Islet of Langerhans (tissue), 1 donor: ENCODE data around the gene LPP.
A peak's percentile ranks its signal among the peaks of the same experiment; 100 is the strongest.
"Not testable (repeated sequence)": the region's sequence is repeated elsewhere in the genome, so short reads cannot be mapped to it uniquely, and the experiment has no call there.

Experiments
- FAIRE-seq: peaks from one replicate; lab custom pipeline; 2011; peaks lifted over from hg19 to GRCh38; lab: Jason Lieb, UNC

Gene LPP

DNA sequence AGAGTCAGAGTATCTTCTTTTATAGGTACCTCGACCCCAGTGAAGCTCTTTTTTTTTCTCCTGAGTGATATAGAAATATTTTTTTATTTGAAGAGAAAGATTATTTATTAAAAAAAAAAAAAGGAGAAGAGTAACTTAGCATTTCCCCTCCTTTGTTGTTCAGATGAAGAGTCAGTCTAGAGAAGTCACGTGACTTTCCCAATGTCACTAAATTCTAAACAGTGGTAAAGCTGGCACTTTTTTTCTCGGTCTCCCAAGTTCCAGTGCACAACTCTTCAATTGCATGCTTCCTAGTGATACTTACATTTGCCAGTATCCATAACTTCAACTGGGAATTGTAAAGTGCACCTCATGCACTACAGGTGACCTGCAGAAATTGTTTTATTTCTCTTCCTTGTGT, 448.7 kb downstream of the LPP start:
- no peak for FAIRE-seq

- no peak for FAIRE-seq
Observed at GRCh38 chr3:188604651-188605050, 450.7 kb downstream of the LPP start.

DNA sequence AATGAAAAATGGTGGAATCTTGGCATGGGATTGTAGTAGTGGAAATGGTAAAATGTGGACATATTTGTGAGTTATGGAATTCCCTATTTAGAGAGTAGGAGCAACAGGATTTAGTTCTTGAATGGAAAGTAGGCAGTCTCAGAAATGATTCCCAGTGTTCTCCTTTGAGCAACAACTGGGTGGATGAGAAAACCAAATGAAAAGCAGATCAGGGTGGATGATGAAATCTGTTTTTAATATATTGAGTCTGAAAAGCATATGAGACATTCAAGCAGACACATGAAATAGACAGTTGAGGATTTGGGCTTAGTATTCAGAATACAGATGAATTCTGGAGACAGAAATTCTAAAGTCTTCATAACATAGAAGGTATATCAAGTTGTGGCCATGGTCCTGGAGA, 451.3 kb downstream of the LPP start:
- FAIRE-seq, result no peak

DNA sequence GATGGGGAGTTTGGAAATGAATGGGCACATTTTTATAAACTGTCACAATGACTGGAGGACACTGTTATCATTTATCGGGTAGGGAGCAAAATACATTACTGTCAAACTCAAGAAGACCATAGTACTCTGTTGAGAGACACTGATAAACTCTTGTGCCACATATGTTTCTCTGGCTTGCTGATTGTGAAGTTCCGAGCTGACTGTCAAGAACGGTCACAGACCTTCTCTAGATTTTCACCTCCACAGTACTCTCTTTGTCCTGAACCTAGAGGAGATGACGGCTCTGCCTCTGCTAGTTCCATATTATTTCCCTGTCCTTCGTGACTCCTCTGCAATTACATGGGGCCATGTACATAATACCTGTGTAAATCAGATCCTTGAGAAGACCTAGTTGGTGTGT, 451.9 kb downstream of the LPP start:
- no peak for FAIRE-seq

GRCh38 chr3:188607805-188608315, 453.9 kb downstream of the LPP start:
- FAIRE-seq, result no peak

DNA sequence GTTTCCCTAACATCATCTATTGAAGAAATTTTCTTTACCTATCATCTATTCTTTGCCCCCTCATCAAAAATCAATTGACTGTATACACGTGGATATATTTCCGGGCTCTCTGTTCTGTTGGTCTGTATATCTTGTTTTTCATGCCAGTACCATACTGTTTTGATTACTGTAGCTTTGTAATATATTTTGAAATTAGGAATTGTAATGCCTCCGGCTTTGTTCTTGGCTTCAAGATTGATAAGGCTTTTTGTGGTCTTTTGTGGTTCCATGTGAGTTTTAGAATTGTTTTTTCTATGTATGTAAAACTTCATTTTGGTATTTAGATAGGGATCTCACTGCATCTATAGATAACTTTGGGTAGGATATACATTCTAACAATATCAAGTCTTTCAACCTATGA, 454.4 kb downstream of the LPP start:
- no peak for FAIRE-seq

DNA sequence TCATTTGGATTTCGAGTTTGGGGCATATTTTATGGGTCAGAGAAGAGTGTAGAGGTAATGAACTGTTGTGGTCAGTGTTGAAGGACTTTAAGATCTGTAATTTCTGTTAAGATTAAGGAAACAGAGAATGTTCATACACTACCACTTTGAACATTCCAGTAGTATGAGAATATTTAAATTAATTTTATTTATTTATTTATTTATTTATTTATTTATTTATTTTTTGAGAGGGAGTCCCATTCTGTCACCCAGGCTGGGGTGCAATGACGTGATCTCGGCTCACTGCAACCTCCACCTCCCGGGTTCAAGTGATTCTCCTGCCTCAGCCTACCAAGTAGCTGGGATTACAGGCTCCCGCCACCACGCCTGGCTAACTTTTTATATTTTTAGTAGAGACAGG, 459.8 kb downstream of the LPP start:
- not testable (repeated sequence) for FAIRE-seq

- FAIRE-seq, result no peak
Observed at GRCh38 chr3:188617270-188617669, 463.3 kb downstream of the LPP start.

DNA sequence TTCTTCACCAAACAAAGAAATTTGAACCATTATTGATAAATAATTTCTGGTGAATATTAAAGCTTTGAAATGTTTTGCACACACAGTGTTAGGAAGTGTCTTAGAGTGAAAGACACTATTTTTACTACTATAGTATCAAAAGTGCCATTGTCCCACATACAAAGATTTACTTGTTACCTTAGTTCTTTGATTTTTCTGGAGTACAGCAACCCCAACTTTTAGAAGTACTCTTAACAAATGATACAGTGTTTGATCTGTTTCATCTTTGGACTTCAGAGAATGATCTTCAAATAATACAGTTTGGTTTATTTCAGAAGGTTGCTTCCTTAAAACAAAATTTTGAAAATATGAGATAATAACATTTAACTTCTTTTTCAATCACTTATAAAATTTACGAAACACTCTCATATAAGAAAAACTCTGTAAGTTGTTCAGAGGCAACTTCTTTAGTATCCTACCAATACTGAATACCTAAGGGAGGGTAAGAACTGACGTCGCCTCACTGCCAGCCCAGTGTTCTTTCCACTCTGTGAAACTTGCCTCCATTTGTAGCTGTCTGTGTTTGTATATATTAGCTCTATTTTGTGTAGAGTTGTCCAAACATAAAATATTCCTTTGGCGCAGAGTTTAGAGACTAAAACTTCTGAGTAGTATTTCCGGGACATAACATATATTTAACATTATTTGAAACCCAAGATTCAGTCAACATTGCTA, 464.2 kb downstream of the LPP start:
- no peak for FAIRE-seq

- no peak for FAIRE-seq
Observed at GRCh38 chr3:188620752-188621151, 466.8 kb downstream of the LPP start.

DNA sequence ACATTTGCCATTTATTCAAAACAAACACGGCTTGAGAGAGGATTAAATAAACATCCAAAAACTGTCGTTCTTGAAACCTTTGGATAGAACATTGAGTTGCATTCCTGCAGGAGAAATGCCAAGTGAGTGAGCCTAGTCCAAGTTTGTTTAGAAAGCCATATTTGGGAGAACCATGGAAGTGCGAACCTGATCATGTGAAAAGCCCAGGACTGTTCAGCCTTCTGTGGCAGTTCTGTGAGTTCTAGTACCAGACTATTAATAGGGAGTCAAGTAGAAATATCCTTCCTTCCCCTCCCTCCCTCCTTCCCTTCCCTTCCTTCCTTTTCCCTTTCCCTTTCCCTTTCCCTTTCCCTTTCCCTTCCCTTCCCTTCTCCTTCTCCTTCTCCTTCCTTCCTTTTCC, 470.4 kb downstream of the LPP start:
- no peak for FAIRE-seq

GRCh38 chr3:188624828-188625227, 470.9 kb downstream of the LPP start:
- FAIRE-seq, result peak; percentile 21

GRCh38 chr3:188627652-188628051, 473.7 kb downstream of the LPP start:
- FAIRE-seq, result peak; percentile 76

DNA sequence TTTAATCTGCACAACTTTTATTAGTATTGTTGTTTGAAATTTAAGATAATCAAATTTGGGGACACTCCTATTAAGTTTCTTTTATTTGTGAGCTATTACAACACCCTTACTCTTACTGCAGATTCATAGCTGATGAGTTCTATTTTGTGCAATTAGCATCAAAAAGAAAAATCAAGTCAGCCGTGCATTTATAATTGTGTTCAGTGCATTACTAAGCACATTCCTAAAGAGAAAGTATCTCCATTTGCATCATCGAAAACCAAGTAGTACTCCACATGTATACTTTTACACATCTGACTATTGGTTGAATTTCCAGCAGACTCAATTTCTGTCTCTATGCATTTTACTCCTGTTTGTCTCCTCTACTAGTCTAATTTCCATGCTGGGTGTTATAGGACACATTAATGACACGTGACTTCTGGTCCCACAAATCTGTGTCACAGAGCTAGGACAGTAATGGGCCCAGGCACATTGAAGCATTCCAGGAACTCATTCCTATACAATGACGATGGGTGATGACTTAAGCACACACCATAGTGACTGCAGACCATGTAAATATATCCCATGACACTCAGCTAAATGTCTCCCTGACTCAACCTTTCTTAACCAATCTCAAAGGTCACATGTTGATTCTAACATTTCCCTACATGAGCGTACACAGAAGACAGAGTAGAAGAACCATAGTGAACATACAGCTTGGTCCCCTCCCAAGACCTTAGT, 477.5 kb downstream of the LPP start:
- no peak for FAIRE-seq

GRCh38 chr3:188633206-188633605, 479.2 kb downstream of the LPP start:
- FAIRE-seq, result no peak

DNA sequence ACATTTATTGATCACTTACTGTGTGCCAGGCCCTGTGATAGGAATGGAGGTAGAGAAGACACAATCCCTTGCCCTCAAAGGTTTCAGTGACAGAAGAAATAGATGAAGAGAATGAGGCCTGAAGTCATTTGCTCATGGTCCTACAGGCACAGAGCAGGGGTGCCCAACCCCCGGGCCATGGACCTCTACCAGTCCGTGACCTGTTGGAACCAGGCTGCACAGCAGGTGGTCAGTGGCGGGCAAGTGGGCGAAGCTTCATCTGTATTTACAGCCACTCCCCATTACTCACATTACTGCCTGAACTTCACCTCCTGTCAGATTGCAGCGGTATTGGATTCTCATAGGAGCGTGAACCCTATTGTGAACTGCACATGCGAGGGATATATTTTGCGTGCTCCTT, 480.3 kb downstream of the LPP start:
- no peak for FAIRE-seq

GRCh38 chr3:188635258-188636042, 481.5 kb downstream of the LPP start:
- FAIRE-seq, result no peak

DNA sequence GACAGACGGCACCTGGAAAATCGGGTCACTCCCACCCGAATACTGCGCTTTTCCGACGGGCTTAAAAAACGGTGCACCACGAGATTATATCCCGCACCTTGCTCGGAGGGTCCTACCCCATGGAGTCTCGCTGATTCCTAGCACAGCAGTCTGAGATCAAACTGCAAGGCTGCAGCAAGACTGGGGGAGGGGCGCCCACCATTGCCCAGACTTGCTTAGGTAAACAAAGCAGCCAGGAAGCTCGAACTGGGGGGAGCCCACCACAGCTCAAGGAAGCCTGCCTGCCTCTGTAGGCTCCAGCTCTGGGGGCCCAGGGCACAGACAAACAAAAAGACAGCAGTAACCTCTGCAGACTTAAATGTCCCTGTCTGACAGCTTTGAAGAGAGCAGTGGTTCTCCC, 482.3 kb downstream of the LPP start:
- FAIRE-seq, result not testable (repeated sequence)

- FAIRE-seq, result no peak
Observed at GRCh38 chr3:188641076-188641475, 487.1 kb downstream of the LPP start.

DNA sequence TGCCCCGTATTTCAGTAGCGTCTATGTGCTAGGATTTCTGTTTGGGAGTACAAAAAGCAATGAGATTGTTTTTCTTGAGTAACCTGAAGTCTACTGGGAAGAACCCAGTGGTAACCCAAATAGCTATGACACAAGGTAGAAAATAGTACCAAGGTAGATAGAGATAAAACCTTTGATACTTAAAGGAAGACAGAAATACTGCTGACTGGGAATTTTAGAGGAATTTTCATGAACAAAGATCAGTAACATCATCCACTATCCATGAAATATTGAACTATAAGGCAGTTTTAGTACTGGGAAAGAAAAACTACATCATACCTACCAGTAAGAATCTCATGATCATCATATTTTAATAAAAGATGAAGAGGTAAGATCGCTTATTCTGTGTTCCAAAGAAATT, 489.8 kb downstream of the LPP start:
- no peak for FAIRE-seq

- FAIRE-seq, result no peak
Observed at GRCh38 chr3:188646592-188646991, 492.6 kb downstream of the LPP start.

DNA sequence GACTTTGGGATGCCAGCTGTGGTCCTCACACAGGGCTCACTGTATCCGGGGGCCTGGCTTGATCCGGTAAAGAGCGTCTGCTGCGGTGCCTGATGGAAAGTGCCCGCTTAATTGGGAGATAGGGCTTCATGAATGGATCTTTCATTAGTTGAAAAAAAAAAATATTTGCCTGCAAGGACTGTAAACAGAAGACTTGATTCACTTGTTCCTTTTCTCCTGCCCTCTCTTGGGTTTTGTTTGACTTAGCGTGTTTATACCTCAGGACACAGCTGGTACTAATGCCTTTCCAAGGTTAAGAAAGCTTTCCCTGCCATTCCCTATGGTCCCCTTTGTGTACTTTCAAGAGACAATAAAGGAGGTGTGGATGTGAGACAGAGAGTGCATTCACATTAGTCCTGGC, 493.3 kb downstream of the LPP start:
- FAIRE-seq, result no peak

DNA sequence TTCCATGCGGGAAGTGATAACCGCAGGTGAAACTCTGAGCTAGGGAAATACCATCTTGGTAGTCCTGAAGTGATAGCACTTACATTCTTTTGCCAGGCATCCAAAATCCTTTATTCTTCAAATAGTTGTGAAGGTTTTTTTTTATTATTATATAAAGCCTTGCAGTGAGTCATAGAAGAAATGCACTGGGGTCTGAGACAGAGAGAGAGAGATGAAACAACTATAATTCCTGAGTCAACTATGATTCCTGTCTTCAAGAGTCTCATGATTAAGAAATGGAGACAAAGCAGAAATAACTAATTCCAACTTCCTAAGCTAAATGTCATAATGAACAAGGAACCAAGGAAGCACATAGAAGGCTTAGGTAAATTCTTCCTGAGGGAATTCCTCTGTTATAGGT, 495.6 kb downstream of the LPP start:
- no peak for FAIRE-seq
